GM12878 (cell line): Measurements from ENCODE around the gene TBC1D5. TPM values are rescaled to one million over a fixed set of nuclear protein-coding genes. Genes with fewer than 3 reads are reported as not detected.

Experiments
- ATAC-seq: fragments of 200-7000 bp; cut with Tn5 transposase; 3 replicates; pipeline ENCODE4 v1.9.1; 2020; ENCODE audit warnings: mild to moderate bottlenecking, moderate library complexity
- BruUV-seq: library from RNA; stranded (reverse); fragments of 400-500 nt; replicated peaks from 2 replicates; lab custom pipeline; 2021; lab: Mats Ljungman, UMichigan
- CTCF ChIA-PET: fragments of 300-600 bp; sonication (Branson Sonifier 250); formaldehyde crosslinking; extraction: SDS; loops from one replicate; lab custom pipeline; 2021; ENCODE audit warnings: inconsistent platforms; lab: Yijun Ruan, JAX
- POLR2A ChIA-PET: fragments of 350-600 bp; formaldehyde crosslinking; extraction: SDS; loops from one replicate; lab custom pipeline; 2021; ENCODE audit warnings: inconsistent platforms; lab: Charles Lee
- RAD21 ChIA-PET: fragments of 300-600 bp; sonication (Branson Sonifier 250); formaldehyde crosslinking; loops from one replicate; lab custom pipeline; 2023; ENCODE audit warnings: antibody characterized with exemption; ENCODE audit not compliant: unreplicated experiment; lab: Charles Lee
- SMC1A ChIA-PET: fragments of 300-600 bp; sonication (Branson Sonifier 250); formaldehyde crosslinking; loops from one replicate; lab custom pipeline; 2023; ENCODE audit not compliant: unreplicated experiment, uncharacterized antibody; lab: Charles Lee
- DNase-seq: peaks from one replicate; pipeline ENCODE4 v3.0.0-alpha.2; 2011; ENCODE audit warnings: low read depth, low spot score
- FAIRE-seq: peaks from 3 replicates; lab custom pipeline; 2011; peaks lifted over from hg19 to GRCh38; lab: Jason Lieb, UNC
- H2AFZ ChIP-seq: 2 replicates; pipeline ENCODE4 v1.6.0; 2011; ENCODE audit warnings: low read depth, low read length, control low read depth; ENCODE audit not compliant: control insufficient read depth
- H3K27ac ChIP-seq: 2 replicates; pipeline ENCODE4 v1.5.1; 2011; ENCODE audit warnings: control low read depth; ENCODE audit not compliant: control insufficient read depth, insufficient read depth
- H3K27me3 ChIP-seq, 2 experiments: replicated peaks in 1 of 2; 2 replicates each; pipeline versions ENCODE4 v1.6.0 to v1.6.1; 2011; ENCODE audit warnings: low read length in 1 of 2; ENCODE audit not compliant: control insufficient read depth in 2 of 2, insufficient read depth in 2 of 2
- H3K36me3 ChIP-seq, 2 experiments: 2 replicates each; pipeline ENCODE4 v1.5.1; 2011; ENCODE audit warnings: low read length in 1 of 2; ENCODE audit not compliant: control insufficient read depth in 2 of 2, insufficient read depth in 2 of 2
- H3K4me1 ChIP-seq: 2 replicates; pipeline ENCODE4 v1.6.1; 2011; ENCODE audit warnings: mild to moderate bottlenecking, low read length, moderate library complexity, mixed read lengths; ENCODE audit not compliant: control insufficient read depth, insufficient read depth
- H3K4me2 ChIP-seq: 2 replicates; pipeline ENCODE4 v1.6.0; 2011; ENCODE audit warnings: control low read depth; ENCODE audit not compliant: control insufficient read depth, insufficient read depth
- H3K4me3 ChIP-seq: fragments of 200-600 bp; sonication (generic); 2 replicates; pipeline ENCODE4 v1.5.1; 2016
- H3K79me2 ChIP-seq: 2 replicates; pipeline ENCODE4 v1.6.0; 2011; ENCODE audit warnings: low read length; ENCODE audit not compliant: control insufficient read depth, insufficient read depth
- H3K9ac ChIP-seq: 2 replicates; pipeline ENCODE4 v1.8.0; 2011; ENCODE audit warnings: low read length, control low read depth, mixed read lengths; ENCODE audit not compliant: control insufficient read depth, insufficient read depth
- H3K9me3 ChIP-seq: replicated peaks from 3 replicates; pipeline ENCODE4 v1.5.1; 2011; ENCODE audit warnings: mild to moderate bottlenecking, low read length; ENCODE audit not compliant: control insufficient read depth, insufficient read depth
- H4K20me1 ChIP-seq: 2 replicates; pipeline ENCODE4 v1.6.0; 2011; ENCODE audit not compliant: control insufficient read depth, insufficient read depth
- BACH1 ChIP-seq: fragments of 450-650 bp; IDR thresholded peaks from 2 replicates; pipeline ENCODE4 v1.6.1; 2017; ENCODE audit warnings: mild to moderate bottlenecking, borderline replicate concordance
- CBX5 ChIP-seq: sonication (generic); IDR thresholded peaks from 2 replicates; pipeline ENCODE4 v1.6.1; 2016; ENCODE audit warnings: low read depth, moderate library complexity, mild to moderate bottlenecking, inconsistent platforms
- EGR1 ChIP-seq, 2 experiments: IDR thresholded peaks; 1 replicate in 1 of 2; 2 replicates in 1 of 2; pipeline ENCODE4 v1.6.1; 2011 to 2012; ENCODE audit warnings: low read depth in 2 of 2, low read length in 2 of 2, borderline replicate concordance in 1 of 2, mild to moderate bottlenecking in 1 of 2, moderate library complexity in 1 of 2
- HCFC1 ChIP-seq: fragments of 150-350 bp; IDR thresholded peaks from 2 replicates; pipeline ENCODE4 v1.6.1; 2014; ENCODE audit warnings: low read length
- KDM1A ChIP-seq: fragments of 200-600 bp; sonication (generic); IDR thresholded peaks from 2 replicates; pipeline ENCODE4 v1.6.1; 2016; ENCODE audit warnings: borderline replicate concordance
- LARP7 ChIP-seq: fragments of 450-650 bp; IDR thresholded peaks from 2 replicates; pipeline ENCODE4 v1.6.1; 2017; ENCODE audit warnings: mild to moderate bottlenecking
- PML ChIP-seq: IDR thresholded peaks from 2 replicates; pipeline ENCODE4 v1.6.1; 2012; ENCODE audit warnings: low read length, inconsistent platforms
- RCOR1 ChIP-seq: conservative IDR thresholded peaks from 2 replicates; pipeline ENCODE4 v1.6.1; 2012; ENCODE audit warnings: low read depth, low read length, improper control_type of control experiment
- RELA ChIP-seq: fragments of 450-650 bp; IDR thresholded peaks from 2 replicates; pipeline ENCODE4 v1.8.0; 2014; ENCODE audit warnings: borderline replicate concordance; ENCODE audit not compliant: partially characterized antibody
- SPI1 ChIP-seq: IDR thresholded peaks from 2 replicates; pipeline ENCODE4 v1.6.1; 2011; ENCODE audit warnings: low read depth, mild to moderate bottlenecking, low read length, moderate library complexity, borderline replicate concordance; ENCODE audit not compliant: insufficient read depth
- ZBED1 ChIP-seq: IDR thresholded peaks from 2 replicates; pipeline ENCODE4 v1.6.1; 2016; ENCODE audit warnings: borderline replicate concordance
- WGBS: methylation state at CpG from one replicate; pipeline ENCODE4 v1.1.6; 2016; ENCODE audit warnings: low lambda C conversion rate; ENCODE audit not compliant: insufficient replicate concordance, insufficient coverage; ENCODE audit errors: missing lambda C conversion rate; 5-methylcytosine and 5-hydroxymethylcytosine counted together
- in situ Hi-C: fragments of 300-500 bp; cut with MboI; formaldehyde crosslinking; loops from 9 replicates; pipeline ENCODE4 v1.14.3; 2018; ENCODE audit warnings: mixed read lengths
- intact Hi-C: fragments of 100-400 bp; cut with micrococcal nuclease; formaldehyde crosslinking; loops from one replicate; pipeline ENCODE4 v1.14.2; 2022; ENCODE audit not compliant: unreplicated experiment
- polyA plus RNA-seq, 11 experiments: library from polyadenylated mRNA; depleted of rRNA in 4 of 11; unstranded in 6 of 11; stranded (reverse) in 5 of 11; fragments of >200 nt; fragmentation: Nextera tagmentation in 4 of 11; fragmentation: Illumina TruSeq in 1 of 11; extraction: Ambion mirVana in 4 of 11; extraction: Trizol in 1 of 11; gene quantifications; 1 replicate in 1 of 11; 2 replicates in 10 of 11; pipeline versions ENCODE4 v1.2.1 to v1.2.3, GENCODE V29; 2011 to 2016; ENCODE audit warnings: inconsistent platforms in 2 of 11, missing spikeins in 2 of 11, low read depth in 1 of 11
- total RNA-seq, 4 experiments: library from RNA; depleted of rRNA in 3 of 4; stranded (reverse); fragments of >200 nt in 3 of 4; fragmentation: Illumina TruSeq in 1 of 4; extraction: Trizol in 1 of 4; gene quantifications; 2 replicates each; pipeline versions ENCODE4 v1.2.1 to v1.2.3, GENCODE V29; 2013 to 2021
- TF ChIP-seq, protein P1 (sequence below): fragments of 450-650 bp; formaldehyde crosslinking; IDR thresholded peaks from 2 replicates; pipeline ENCODE4 v1.4.0; 2022; ENCODE audit warnings: mild to moderate bottlenecking, moderate library complexity

The TBC1D5 gene
- total and polyA plus RNA-seq, 10 of the 15 experiments (the other 5 are each of a cell fraction or from before 2014, with no cell fraction given), result 5.5 to 61.0 (median 43.8) TPM

GRCh38 chr3:17213102-17213501 is 529.3 kb downstream of the TBC1D5 start (continued):
- no peak for TF ChIP-seq RELA
- no peak for TF ChIP-seq SPI1
- TF ChIP-seq EGR1 (IDR thresholded peaks at IDR 0.05; ENCODE audit: borderline replicate concordance in 1 of 2, low read depth in 2 of 2, low read length in 2 of 2), result no peak
- no peak for TF ChIP-seq CBX5

DNA sequence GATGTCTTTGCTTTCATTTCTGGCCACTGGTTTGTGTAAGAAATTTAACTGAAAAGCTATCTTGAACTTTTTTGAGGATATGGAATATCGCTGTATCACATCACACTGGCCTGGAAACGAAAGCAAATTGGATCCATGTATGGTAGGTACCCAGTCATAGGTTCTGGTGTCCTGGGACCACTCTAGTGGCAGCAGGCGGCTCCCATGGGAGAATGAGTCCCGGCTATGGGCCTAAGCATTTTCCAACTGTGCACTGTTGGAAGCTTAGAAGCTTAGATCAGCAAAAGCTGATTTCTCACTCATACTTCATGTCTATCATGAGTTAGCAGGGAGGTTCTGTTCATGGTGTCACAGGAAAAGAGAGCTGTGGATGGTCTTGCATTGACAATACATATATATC is 534.5 kb downstream of the TBC1D5 start:
- RAD21 ChIA-PET, result interaction anchor here (1.1 kb wide), 1 partner anchor 25 kb away, joined by 3 read pairs; no protein-coding TSS in a partner anchor
- no peak overlapping the region for H2AFZ ChIP-seq
- BruUV-seq, result no TSS peak
- intact Hi-C loops (no loop called here), in situ Hi-C loops (loop anchor here (25.0 kb wide), 1 partner anchor 921 kb away; no protein-coding TSS in a partner anchor)
- no peaks in the 10 kb centered on the region for H3K27me3 ChIP-seq
- no peak for TF ChIP-seq PML
- no peaks in the 10 kb centered on the region for H4K20me1 ChIP-seq
- no peaks in the 10 kb centered on the region for H3K4me1 ChIP-seq
- no peaks in the 10 kb centered on the region; the same call in 1 of the 3 replicates for H3K9me3 ChIP-seq
- no peak overlapping the region for H3K27ac ChIP-seq
- FAIRE-seq, result no peak
- H3K4me2 ChIP-seq, result no peak overlapping the region
- H3K79me2 ChIP-seq, result no peaks in the 10 kb centered on the region
- no peak overlapping the region for H3K4me3 ChIP-seq
- no peak overlapping the region for H3K9ac ChIP-seq
- CTCF ChIA-PET, result interaction anchor here (1.3 to 1.5 kb wide), 2 partner anchors 9 to 25 kb away, joined by 3 to 8 read pairs; no protein-coding TSS in a partner anchor
- no peak for DNase-seq
- H3K36me3 ChIP-seq, result peaks cover under 1 to 7% of the 10 kb centered on the region in 2 experiments; a peak in 3 of 4 replicates
- POLR2A ChIA-PET, result interaction anchor here (0.6 kb wide), 1 partner anchor 1920 kb away, joined by 3 read pairs; no protein-coding TSS in a partner anchor
- no peak for ATAC-seq
- WGBS, result 98% methylated on average over 4 of the region's 4 CpGs
- SMC1A ChIA-PET, result interaction anchor here (0.9 to 2.7 kb wide), 6 partner anchors 11 to 69 kb away, joined by 3 to 12 read pairs (median 4); no protein-coding TSS in a partner anchor

GRCh38 chr3:17207019-17207418 is 535.4 kb downstream of the TBC1D5 start:
- Histone ChIP-seq H3K4me3 (no peak overlapping the region), H3K9me3 (peaks cover 9% of the 10 kb centered on the region), H3K9ac (no peak overlapping the region), H4K20me1 (no peaks in the 10 kb centered on the region), H3K36me3 (peaks cover 4 to 6% of the 10 kb centered on the region in 2 experiments), H3K27me3 (no peaks in the 10 kb centered on the region), H3K79me2 (no peaks in the 10 kb centered on the region), H3K27ac (no peak overlapping the region), H2AFZ (no peak overlapping the region), H3K4me2 (no peak overlapping the region), H3K4me1 (no peaks in the 10 kb centered on the region)
- no peak for FAIRE-seq
- POLR2A ChIA-PET, result no interaction called here
- DNase-seq, result no peak
- RAD21 ChIA-PET, result interaction anchor here (1.1 kb wide), 1 partner anchor 9 kb away, joined by 3 read pairs; no protein-coding TSS in a partner anchor
- no TSS peak for BruUV-seq
- in situ Hi-C loops (loop anchor here (25.0 kb wide), 1 partner anchor 920 kb away; no protein-coding TSS in a partner anchor), intact Hi-C loops (no loop called here)
- SMC1A ChIA-PET, result interaction anchor here (1.0 to 2.7 kb wide), 6 partner anchors 11 to 55 kb away, joined by 3 to 12 read pairs (median 4); no protein-coding TSS in a partner anchor
- CTCF ChIA-PET, result interaction anchor here (1.2 to 1.3 kb wide), 2 partner anchors 8 to 10 kb away, joined by 3 to 4 read pairs; no protein-coding TSS in a partner anchor
- ATAC-seq, result no peak
- TF ChIP-seq, protein P1, sequence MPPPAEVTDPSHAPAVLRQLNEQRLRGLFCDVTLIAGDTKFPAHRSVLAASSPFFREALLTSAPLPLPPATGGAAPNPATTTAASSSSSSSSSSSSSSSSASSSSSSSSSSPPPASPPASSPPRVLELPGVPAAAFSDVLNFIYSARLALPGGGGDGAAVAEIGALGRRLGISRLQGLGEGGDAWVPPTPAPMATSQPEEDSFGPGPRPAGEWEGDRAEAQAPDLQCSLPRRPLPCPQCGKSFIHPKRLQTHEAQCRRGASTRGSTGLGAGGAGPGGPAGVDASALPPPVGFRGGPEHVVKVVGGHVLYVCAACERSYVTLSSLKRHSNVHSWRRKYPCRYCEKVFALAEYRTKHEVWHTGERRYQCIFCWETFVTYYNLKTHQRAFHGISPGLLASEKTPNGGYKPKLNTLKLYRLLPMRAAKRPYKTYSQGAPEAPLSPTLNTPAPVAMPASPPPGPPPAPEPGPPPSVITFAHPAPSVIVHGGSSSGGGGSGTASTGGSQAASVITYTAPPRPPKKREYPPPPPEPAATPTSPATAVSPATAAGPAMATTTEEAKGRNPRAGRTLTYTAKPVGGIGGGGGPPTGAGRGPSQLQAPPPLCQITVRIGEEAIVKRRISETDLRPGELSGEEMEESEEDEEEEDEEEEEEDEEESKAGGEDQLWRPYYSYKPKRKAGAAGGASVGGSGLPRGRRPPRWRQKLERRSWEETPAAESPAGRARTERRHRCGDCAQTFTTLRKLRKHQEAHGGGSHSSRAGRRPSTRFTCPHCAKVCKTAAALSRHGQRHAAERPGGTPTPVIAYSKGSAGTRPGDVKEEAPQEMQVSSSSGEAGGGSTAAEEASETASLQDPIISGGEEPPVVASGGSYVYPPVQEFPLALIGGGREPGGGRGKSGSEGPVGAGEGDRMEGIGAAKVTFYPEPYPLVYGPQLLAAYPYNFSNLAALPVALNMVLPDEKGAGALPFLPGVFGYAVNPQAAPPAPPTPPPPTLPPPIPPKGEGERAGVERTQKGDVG (CRISPR knock-in tag), result no peak
- TF ChIP-seq RCOR1 (no peak), KDM1A (no peak), LARP7 (no peak), ZBED1 (no peak), HCFC1 (no peak), BACH1 (no peak)
